Suprapubic skin (tissue), 4 donors: Measurements from ENCODE around the gene TSPYL2.

Experiments
- CTCF ChIP-seq, 2 donors: fragments of 200-600 bp in 1 of 2; fragments of 450-650 bp in 1 of 2; sonication (generic) in 1 of 2; IDR thresholded peaks; one replicate each; pipeline ENCODE4 v1.5.1; 2016 to 2019; ENCODE audit warnings: antibody characterized with exemption in 2 of 2, mild to moderate bottlenecking in 1 of 2, moderate library complexity in 1 of 2
- EP300 ChIP-seq: sonication (generic); formaldehyde crosslinking; IDR thresholded peaks from one replicate; pipeline ENCODE4 v1.6.1; 2017; ENCODE audit warnings: antibody characterized with exemption
- POLR2A ChIP-seq, 2 donors: fragments of 450-650 bp; IDR thresholded peaks; one replicate each; pipeline ENCODE4 v1.6.1; 2017; ENCODE audit warnings: antibody characterized with exemption in 2 of 2, mild to moderate bottlenecking in 2 of 2, moderate library complexity in 2 of 2
- POLR2AphosphoS5 ChIP-seq, 3 donors: sonication (generic); formaldehyde crosslinking; IDR thresholded peaks; one replicate each; pipeline ENCODE4 v1.6.1; 2017; ENCODE audit warnings: antibody characterized with exemption in 3 of 3

- TF ChIP-seq CTCF (IDR thresholded peaks at IDR 0.05) (no peak), POLR2A (IDR thresholded peaks at IDR 0.05) (no peak), POLR2AphosphoS5 (IDR thresholded peaks at IDR 0.05) (no peak), EP300 (no peak)
These were observed 33.0 kb upstream of the TSPYL2 start for GRCh38 chrX:53049127-53049517.
